HG03469 (cell line): ENCODE data around the gene MTARC2.

ENCODE experiments used
- ATAC-seq: cut with Tn5 transposase; IDR thresholded peaks from one replicate; pipeline ENCODE4 v1.9.1; 2021; ENCODE audit warnings: mild to moderate bottlenecking, moderate library complexity, moderate number of reproducible peaks; ENCODE audit not compliant: unreplicated experiment

The MTARC2 gene

GRCh38 chr1:220824031-220824989 is 76.2 kb downstream of the MTARC2 start:
- no peak for ATAC-seq

DNA sequence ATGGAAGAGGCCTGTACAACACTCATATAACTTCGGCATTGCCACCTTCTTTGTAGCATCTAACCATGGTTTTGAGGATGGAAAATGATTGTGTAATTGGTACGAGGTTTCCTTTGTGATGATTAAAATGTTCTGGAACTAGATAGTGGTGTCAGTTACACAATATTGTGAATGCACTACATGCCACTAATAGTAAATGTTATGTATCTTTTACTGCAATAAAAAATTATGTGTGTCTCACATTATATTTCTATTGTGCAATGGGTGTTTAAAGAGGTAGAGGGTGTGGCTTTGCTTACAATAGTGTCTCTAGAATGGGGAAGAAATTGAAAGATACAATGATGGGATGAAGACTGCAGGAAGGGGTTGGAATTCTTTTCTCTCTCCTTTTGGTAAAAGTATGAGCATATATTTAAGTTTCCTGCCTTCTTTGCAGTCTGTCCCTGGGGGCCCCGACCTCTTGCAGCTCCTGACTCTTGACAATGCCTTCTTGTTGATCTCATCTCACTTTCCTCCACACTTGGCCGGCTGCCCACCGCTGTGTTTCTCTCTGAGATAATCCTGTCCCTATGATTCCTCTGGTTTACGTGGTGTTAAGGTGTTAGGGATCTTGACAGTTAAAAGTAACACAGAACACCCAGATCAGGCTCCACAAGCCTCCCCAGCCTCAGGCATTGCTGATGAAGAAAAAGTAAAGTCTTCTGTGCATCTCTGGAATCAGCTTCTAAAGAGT is 77.9 kb downstream of the MTARC2 start:
- no peak for ATAC-seq

GRCh38 chr1:220826729-220827128 is 78.6 kb downstream of the MTARC2 start:
- ATAC-seq: no peak

DNA sequence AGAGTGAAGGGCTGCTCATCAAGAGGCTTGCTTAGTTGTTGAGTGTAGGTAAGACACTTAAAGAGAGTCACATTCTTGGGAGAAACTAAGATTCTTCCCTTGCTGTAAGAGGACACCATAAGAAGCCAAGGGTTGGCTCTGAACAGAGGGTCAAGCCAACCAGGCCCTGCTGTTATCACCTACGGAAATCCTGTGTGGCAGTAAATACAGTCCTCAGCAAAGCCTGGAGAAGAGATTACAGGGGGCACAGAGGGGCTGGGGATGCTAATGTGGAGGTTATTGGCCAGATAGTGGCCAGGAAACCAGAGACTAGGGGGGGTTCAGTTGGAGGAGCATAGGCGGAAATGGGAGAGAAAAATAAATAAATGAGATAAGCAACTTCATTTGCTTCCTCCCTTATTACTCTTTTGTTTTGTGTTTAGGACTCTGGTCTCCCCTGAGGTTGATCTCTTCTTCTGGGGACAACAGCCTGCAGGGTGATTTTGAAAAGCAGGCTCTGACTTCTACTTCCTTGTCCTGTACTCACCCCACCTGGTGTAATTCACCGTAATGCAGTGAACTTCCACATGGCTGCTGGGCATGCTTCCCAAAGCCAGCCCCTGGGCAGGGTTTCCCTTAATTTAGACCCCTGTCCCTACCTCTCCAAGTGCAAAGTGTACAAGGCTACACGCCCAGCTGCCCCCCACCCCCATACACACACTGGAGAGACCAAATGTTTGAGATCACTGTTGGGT is 79.5 kb downstream of the MTARC2 start:
- ATAC-seq: no peak

- no peak for ATAC-seq
These were observed 80.0 kb downstream of the MTARC2 start for GRCh38 chr1:220828179-220828490.

- ATAC-seq: no peak
These were observed 80.9 kb downstream of the MTARC2 start for GRCh38 chr1:220828950-220829586.

GRCh38 chr1:220833436-220833835 is 85.3 kb downstream of the MTARC2 start:
- ATAC-seq: no peak
